Measurements from ENCODE around the gene B3GALT5.

B3GALT5 gene

DNA sequence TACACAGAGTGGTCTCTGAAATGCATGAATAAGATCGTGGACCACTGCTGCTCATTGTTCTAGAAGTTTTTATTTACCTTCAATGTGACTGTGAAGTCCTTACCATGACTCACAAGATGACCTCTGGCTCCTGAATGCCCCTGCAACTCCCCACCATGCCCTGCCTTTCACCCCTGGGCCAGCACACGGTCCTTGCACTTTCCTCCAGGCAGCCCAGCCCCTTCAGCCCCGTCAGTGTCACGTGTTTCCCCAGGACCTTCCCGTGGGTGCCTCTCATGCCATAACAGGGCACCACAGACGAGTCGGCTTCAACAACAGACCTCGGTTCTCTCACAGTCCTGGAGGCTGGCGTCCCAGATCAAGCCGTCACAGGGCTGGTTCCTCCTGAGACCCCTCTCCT lies 62.1 kb downstream of the B3GALT5 start:
- TF ChIP-seq, protein P1, sequence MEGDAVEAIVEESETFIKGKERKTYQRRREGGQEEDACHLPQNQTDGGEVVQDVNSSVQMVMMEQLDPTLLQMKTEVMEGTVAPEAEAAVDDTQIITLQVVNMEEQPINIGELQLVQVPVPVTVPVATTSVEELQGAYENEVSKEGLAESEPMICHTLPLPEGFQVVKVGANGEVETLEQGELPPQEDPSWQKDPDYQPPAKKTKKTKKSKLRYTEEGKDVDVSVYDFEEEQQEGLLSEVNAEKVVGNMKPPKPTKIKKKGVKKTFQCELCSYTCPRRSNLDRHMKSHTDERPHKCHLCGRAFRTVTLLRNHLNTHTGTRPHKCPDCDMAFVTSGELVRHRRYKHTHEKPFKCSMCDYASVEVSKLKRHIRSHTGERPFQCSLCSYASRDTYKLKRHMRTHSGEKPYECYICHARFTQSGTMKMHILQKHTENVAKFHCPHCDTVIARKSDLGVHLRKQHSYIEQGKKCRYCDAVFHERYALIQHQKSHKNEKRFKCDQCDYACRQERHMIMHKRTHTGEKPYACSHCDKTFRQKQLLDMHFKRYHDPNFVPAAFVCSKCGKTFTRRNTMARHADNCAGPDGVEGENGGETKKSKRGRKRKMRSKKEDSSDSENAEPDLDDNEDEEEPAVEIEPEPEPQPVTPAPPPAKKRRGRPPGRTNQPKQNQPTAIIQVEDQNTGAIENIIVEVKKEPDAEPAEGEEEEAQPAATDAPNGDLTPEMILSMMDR (IDR thresholded peaks at IDR 0.05; ENCODE audit: low read depth, low read length, missing control alignments): no peak

DNA sequence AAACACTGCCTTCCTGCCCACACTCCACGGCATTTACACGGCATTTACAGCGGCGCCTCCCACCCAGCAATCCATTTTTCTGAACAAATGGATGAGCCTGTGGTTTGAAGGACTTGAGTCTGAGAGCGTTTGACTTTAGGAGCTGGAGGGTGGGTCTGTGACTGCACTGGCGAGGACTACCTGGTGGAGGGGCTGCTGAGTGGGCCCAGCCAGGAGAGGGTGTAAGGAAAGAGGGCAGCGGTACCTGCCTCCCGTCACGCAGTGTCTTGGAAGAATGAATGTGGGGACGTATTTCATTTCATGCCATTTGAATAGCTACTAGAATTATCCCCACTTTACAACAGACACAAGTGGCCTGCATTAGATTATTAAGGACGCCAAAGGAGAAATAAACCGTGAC lies 62.9 kb downstream of the B3GALT5 start:
- TF ChIP-seq, protein P1 (IDR thresholded peaks at IDR 0.05; ENCODE audit: low read depth, low read length, missing control alignments): no peak
- no peak for DNase-seq (ENCODE audit: extremely low read depth, low read depth)
- no peak overlapping the region for H3K4me3 ChIP-seq (replicated peaks; ENCODE audit: low read depth, low read length)

More for the DNA sequence above, 62.1 kb downstream of the B3GALT5 start:
- no peak for DNase-seq (ENCODE audit: extremely low read depth, low read depth)
- H3K4me3 ChIP-seq (replicated peaks; ENCODE audit: low read depth, low read length): no peak overlapping the region

DNA sequence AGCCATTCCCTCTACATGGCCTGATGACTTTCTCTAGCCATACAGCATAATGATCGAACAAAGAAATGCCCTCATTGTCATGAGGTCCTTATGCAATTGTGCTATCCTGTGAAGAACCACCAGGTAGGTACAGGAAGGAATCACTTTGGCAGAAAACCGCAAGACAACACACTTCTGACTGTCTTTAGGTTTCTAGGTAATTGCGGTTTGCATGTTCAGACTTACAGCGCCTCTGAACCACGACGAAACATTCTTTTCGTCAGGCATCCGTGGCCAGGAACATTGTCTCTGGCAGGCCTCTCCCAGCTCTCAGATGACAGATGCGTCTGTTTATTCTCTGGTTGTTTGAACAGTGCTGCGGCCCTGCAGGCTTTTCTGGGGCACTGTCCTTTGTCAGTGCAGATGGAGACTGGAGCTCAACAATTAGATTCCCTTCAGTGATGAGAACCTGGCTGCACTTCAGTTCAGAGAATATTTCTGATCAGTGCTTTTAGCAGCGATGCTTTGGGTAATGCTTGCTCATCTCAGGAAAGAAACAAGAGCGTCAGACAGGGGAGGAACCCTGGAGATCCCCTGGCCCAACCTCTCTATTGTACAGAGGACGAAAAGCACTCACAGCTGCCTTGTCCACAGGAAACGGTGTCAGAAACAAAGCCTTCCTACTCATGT lies 63.4 kb downstream of the B3GALT5 start:
- no peak for DNase-seq (ENCODE audit: extremely low read depth, low read depth)
- TF ChIP-seq, protein P1 (IDR thresholded peaks at IDR 0.05; ENCODE audit: low read depth, low read length, missing control alignments): no peak
- no peak overlapping the region for H3K4me3 ChIP-seq (replicated peaks; ENCODE audit: low read depth, low read length)

GRCh38 chr21:39680216-39680615 lies 67.5 kb downstream of the B3GALT5 start:
- H3K4me3 ChIP-seq (replicated peaks; ENCODE audit: low read depth, low read length): no peak overlapping the region
- TF ChIP-seq, protein P1 (IDR thresholded peaks at IDR 0.05; ENCODE audit: low read depth, low read length, missing control alignments): no peak
- no peak for DNase-seq (ENCODE audit: extremely low read depth, low read depth)

DNA sequence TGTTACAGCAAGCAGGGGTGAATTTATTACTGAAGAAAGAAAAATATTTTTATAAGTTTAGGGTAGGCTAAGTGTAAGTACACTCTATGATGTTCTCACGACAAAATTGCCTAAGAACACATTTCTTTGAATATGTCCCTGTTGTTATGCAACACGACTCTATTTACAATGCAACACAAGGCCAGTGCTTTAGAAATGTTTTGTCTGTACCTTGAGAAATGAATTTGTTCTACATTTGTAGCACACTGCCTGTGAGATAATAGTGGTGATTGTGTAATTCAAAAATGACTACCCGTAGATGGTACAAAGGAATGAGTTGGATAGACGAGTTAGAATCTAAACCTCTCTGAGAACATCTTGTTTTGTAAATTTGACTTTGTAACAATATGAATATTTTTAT lies 68.5 kb downstream of the B3GALT5 start:
- no peak for DNase-seq (ENCODE audit: extremely low read depth, low read depth)
- H3K4me3 ChIP-seq (replicated peaks; ENCODE audit: low read depth, low read length): no peak overlapping the region
- TF ChIP-seq, protein P1 (IDR thresholded peaks at IDR 0.05; ENCODE audit: low read depth, low read length, missing control alignments): no peak

DNA sequence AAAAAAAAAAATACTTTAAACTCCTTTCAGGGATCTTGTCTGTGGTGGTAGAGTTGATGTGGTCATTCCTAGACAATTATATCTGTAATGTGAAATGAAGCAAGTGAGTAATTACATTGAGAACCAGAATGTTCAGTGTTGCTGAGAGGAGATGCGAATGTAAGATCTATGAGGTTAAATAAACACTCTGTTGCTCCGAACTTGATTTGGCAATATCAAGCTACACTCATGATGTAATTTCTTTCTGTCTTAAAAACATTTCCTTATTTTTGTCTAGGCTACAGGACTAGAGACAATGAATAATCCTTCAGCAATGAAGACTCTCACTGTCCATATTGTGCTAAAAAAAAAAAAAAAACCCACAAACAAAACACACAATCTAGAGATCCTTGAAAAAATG lies 69.1 kb downstream of the B3GALT5 start:
- no peak for DNase-seq (ENCODE audit: extremely low read depth, low read depth)
- TF ChIP-seq, protein P1 (IDR thresholded peaks at IDR 0.05; ENCODE audit: low read depth, low read length, missing control alignments): no peak
- no peak overlapping the region for H3K4me3 ChIP-seq (replicated peaks; ENCODE audit: low read depth, low read length)

DNA sequence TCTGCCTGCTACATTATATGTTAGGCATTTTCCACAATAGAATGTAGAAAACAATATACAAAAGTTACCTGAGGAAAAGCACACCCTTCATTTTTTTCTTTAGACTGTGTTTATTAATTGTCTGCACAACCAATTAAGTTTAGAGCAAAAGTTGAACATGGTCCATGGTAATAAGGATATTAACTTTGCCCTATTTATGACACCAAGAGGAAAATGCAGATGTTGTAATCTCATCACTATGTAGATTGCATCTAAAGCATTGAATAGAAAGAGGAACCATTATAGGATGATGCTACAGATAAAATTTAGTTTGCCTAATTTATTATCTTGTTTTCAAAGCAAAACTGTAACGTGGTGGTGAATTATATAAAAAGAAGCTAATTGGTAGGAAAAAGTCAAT lies 72.5 kb downstream of the B3GALT5 start:
- DNase-seq (ENCODE audit: extremely low read depth, low read depth): no peak
- no peak overlapping the region for H3K4me3 ChIP-seq (replicated peaks; ENCODE audit: low read depth, low read length)
- TF ChIP-seq, protein P1 (IDR thresholded peaks at IDR 0.05; ENCODE audit: low read depth, low read length, missing control alignments): no peak
